Gastroesophageal sphincter (tissue), 3 donors: ENCODE results near the gene LTBP1.

Experiments
- POLR2A ChIP-seq, 2 donors: fragments of 450-650 bp; IDR thresholded peaks; one replicate each; pipeline ENCODE4 v1.6.1; 2017; ENCODE audit warnings: antibody characterized with exemption in 2 of 2, mild to moderate bottlenecking in 2 of 2, moderate library complexity in 1 of 2
- POLR2AphosphoS5 ChIP-seq: sonication (generic); formaldehyde crosslinking; IDR thresholded peaks from one replicate; pipeline ENCODE4 v1.6.1; 2017; ENCODE audit warnings: antibody characterized with exemption
- TF ChIP-seq, protein P1 (sequence below), 4 experiments: fragments of 200-600 bp in 2 of 4; fragments of 450-650 bp in 2 of 4; sonication (generic) in 1 of 4; IDR thresholded peaks; one replicate each; pipeline ENCODE4 v1.5.1; 2017 to 2019; ENCODE audit warnings: antibody characterized with exemption in 4 of 4, mild to moderate bottlenecking in 2 of 4, moderate library complexity in 2 of 4

GRCh38 chr2:32993005-32993539 is 46.3 kb downstream of the LTBP1 start:
- TF ChIP-seq, protein P1, sequence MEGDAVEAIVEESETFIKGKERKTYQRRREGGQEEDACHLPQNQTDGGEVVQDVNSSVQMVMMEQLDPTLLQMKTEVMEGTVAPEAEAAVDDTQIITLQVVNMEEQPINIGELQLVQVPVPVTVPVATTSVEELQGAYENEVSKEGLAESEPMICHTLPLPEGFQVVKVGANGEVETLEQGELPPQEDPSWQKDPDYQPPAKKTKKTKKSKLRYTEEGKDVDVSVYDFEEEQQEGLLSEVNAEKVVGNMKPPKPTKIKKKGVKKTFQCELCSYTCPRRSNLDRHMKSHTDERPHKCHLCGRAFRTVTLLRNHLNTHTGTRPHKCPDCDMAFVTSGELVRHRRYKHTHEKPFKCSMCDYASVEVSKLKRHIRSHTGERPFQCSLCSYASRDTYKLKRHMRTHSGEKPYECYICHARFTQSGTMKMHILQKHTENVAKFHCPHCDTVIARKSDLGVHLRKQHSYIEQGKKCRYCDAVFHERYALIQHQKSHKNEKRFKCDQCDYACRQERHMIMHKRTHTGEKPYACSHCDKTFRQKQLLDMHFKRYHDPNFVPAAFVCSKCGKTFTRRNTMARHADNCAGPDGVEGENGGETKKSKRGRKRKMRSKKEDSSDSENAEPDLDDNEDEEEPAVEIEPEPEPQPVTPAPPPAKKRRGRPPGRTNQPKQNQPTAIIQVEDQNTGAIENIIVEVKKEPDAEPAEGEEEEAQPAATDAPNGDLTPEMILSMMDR (IDR thresholded peaks at IDR 0.05), result no peak
- no peak for TF ChIP-seq POLR2AphosphoS5
- TF ChIP-seq POLR2A (IDR thresholded peaks at IDR 0.05), result no peak
